ENCODE data around the gene NUP153. TPM values are rescaled to one million over a fixed set of nuclear protein-coding genes. Genes with fewer than 3 reads are reported as not detected.

Gene NUP153
- total and polyA plus RNA-seq, 2 donors (not counting 1 experiment from before 2014, with no cell fraction given) = 17.9 to 70.5 TPM

- no peak overlapping the region for H2AFZ ChIP-seq (ENCODE audit: insufficient read depth, low read depth, low read length, poor library complexity, severe bottlenecking)
- Mint-ChIP-seq H3K27ac (peak overlapping the region; percentile 94), H3K9me3 (ENCODE audit: insufficient read depth) (no peaks in the 10 kb centered on the region), H3K27me3 (no peaks in the 10 kb centered on the region), H3K4me1 (peaks cover 48% of the 10 kb centered on the region), H3K4me3 (peak overlapping the region; percentile 85)
- intact Hi-C loops (cut with micrococcal nuclease) = loop anchor here (5.0 kb wide), 1 partner anchor 36 kb away; no protein-coding TSS in a partner anchor
- H3K27ac ChIP-seq (ENCODE audit: low read length in 2 of 2) = peak overlapping the region; percentile 99
- ChIA-PET POLR2A (interaction anchor here (0.7 to 3.3 kb wide), 6 partner anchors 11 to 627 kb away, joined by 3 to 22 read pairs (median 4); partner anchors contain the start of gene FAM8A1), CTCF (interaction anchor here (0.6 to 4.3 kb wide), 5 partner anchors 11 to 101 kb away, joined by 3 to 35 read pairs (median 8); no protein-coding TSS in a partner anchor)
- H3K4me3 ChIP-seq (ENCODE audit: control extremely low read depth in 1 of 5, extremely low read depth in 1 of 5, insufficient read depth in 1 of 5, low read depth in 2 of 5, low read length in 4 of 5) = peak overlapping the region in 2 of 5 experiments; percentile 16 to 90
- ATAC-seq (ENCODE audit: low read depth) (peak; percentile 16), DNase-seq (peak; percentile 70)
- H3K36me3 ChIP-seq (replicated peaks in 1 of 2; ENCODE audit: control extremely low read depth in 1 of 2, control insufficient read depth in 1 of 2, extremely low read depth in 1 of 2, insufficient read depth in 2 of 2, low read length in 1 of 2) = no peaks in the 10 kb centered on the region
- H4K20me1 ChIP-seq (ENCODE audit: control insufficient read depth, insufficient read depth, low read length, poor library complexity, severe bottlenecking) = peaks cover 58% of the 10 kb centered on the region
- no peak for TF ChIP-seq EZH2 (IDR thresholded peaks at IDR 0.05; ENCODE audit: borderline replicate concordance, insufficient read depth, low read depth, low read length, poor library complexity, severe bottlenecking)
- TF ChIP-seq, protein P1, sequence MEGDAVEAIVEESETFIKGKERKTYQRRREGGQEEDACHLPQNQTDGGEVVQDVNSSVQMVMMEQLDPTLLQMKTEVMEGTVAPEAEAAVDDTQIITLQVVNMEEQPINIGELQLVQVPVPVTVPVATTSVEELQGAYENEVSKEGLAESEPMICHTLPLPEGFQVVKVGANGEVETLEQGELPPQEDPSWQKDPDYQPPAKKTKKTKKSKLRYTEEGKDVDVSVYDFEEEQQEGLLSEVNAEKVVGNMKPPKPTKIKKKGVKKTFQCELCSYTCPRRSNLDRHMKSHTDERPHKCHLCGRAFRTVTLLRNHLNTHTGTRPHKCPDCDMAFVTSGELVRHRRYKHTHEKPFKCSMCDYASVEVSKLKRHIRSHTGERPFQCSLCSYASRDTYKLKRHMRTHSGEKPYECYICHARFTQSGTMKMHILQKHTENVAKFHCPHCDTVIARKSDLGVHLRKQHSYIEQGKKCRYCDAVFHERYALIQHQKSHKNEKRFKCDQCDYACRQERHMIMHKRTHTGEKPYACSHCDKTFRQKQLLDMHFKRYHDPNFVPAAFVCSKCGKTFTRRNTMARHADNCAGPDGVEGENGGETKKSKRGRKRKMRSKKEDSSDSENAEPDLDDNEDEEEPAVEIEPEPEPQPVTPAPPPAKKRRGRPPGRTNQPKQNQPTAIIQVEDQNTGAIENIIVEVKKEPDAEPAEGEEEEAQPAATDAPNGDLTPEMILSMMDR (IDR thresholded peaks at IDR 0.05) = no peak
- H3K79me2 ChIP-seq (ENCODE audit: control insufficient read depth, insufficient read depth, low read length) = peaks cover 82% of the 10 kb centered on the region
- H3K4me2 ChIP-seq (replicated peaks; ENCODE audit: low read depth, low read length, poor library complexity, severe bottlenecking) = peak overlapping the region; percentile 71
- H3K4me1 ChIP-seq (ENCODE audit: control insufficient read depth in 2 of 2, insufficient read depth in 2 of 2, low read length in 2 of 2) = peaks cover 55 to 62% of the 10 kb centered on the region in 2 donors
- H3K9ac ChIP-seq (ENCODE audit: low read length) = peak overlapping the region; percentile 38
- no peaks in the 10 kb centered on the region for H3K27me3 ChIP-seq (replicated peaks in 1 of 4; ENCODE audit: control extremely low read depth in 1 of 4, control insufficient read depth in 3 of 4, insufficient read depth in 4 of 4, low read length in 3 of 4)
- 0% methylated on average over 1 of the region's 1 CpG for WGBS (ENCODE audit: insufficient coverage)
- peaks cover 0 to 3% (median 0%) of the 10 kb centered on the region in 3 donors for H3K9me3 ChIP-seq (ENCODE audit: control extremely low read depth in 1 of 3, control insufficient read depth in 2 of 3, insufficient read depth in 1 of 3, low read length in 2 of 3)
Measured at GRCh38 chr6:17703256-17703694, 3.5 kb downstream of the NUP153 start.
